DND-41 (cell line): ENCODE data around the gene CFAP45.

Experiments
- EZH2 ChIP-seq: IDR thresholded peaks from 3 replicates; pipeline ENCODE4 v1.6.1; 2012; ENCODE audit warnings: borderline replicate concordance, low read depth, mild to moderate bottlenecking, moderate library complexity, low read length, inconsistent platforms; ENCODE audit not compliant: severe bottlenecking
- TF ChIP-seq, protein P1 (sequence below): IDR thresholded peaks from 2 replicates; pipeline ENCODE4 v1.5.1; 2012; ENCODE audit warnings: borderline replicate concordance, low read length, moderate library complexity, mild to moderate bottlenecking; ENCODE audit not compliant: poor library complexity, severe bottlenecking; ENCODE audit errors: extremely low read depth

GRCh38 chr1:159943278-159943640 lies 43.3 kb upstream of the CFAP45 start:
- TF ChIP-seq EZH2: no peak
- TF ChIP-seq, protein P1, sequence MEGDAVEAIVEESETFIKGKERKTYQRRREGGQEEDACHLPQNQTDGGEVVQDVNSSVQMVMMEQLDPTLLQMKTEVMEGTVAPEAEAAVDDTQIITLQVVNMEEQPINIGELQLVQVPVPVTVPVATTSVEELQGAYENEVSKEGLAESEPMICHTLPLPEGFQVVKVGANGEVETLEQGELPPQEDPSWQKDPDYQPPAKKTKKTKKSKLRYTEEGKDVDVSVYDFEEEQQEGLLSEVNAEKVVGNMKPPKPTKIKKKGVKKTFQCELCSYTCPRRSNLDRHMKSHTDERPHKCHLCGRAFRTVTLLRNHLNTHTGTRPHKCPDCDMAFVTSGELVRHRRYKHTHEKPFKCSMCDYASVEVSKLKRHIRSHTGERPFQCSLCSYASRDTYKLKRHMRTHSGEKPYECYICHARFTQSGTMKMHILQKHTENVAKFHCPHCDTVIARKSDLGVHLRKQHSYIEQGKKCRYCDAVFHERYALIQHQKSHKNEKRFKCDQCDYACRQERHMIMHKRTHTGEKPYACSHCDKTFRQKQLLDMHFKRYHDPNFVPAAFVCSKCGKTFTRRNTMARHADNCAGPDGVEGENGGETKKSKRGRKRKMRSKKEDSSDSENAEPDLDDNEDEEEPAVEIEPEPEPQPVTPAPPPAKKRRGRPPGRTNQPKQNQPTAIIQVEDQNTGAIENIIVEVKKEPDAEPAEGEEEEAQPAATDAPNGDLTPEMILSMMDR: no peak
